HL-60/S4 treated with phorbol 12-myristate 13-acetate at 8.2 ng/mL for 4 days and 3 days (cell line): ENCODE measurements around the gene IRAK1.

Experiments
- in situ Hi-C: fragments of 300-500 bp; cut with MboI; formaldehyde crosslinking; loops from 2 replicates; pipeline ENCODE4 v1.15.0; 2022; ENCODE audit warnings: low sequenced_read_pairs

IRAK1 gene

GRCh38 chrX:154020536-154021115 is 924 bp upstream of the IRAK1 start:
- in situ Hi-C loops: no loop called here

GRCh38 chrX:154019061-154019621 is 561 bp downstream of the IRAK1 start:
- in situ Hi-C loops: no loop called here

- in situ Hi-C loops: no loop called here
Measured at GRCh38 chrX:154018518-154019060, 1.1 kb downstream of the IRAK1 start.

- in situ Hi-C loops: no loop called here
Measured at GRCh38 chrX:154017766-154018517, 1.8 kb downstream of the IRAK1 start.

GRCh38 chrX:154016366-154017076 is 3.2 kb downstream of the IRAK1 start:
- in situ Hi-C loops: no loop called here

- in situ Hi-C loops: no loop called here
Measured at GRCh38 chrX:154015581-154016264, 4.0 kb downstream of the IRAK1 start.

GRCh38 chrX:154014429-154015380 is 5.0 kb downstream of the IRAK1 start:
- in situ Hi-C loops: no loop called here

- in situ Hi-C loops: no loop called here
Measured at GRCh38 chrX:154013614-154014360, 5.9 kb downstream of the IRAK1 start.

- in situ Hi-C loops: no loop called here
Measured at GRCh38 chrX:154013001-154013421, 6.7 kb downstream of the IRAK1 start.

GRCh38 chrX:154012336-154012991 is 7.2 kb downstream of the IRAK1 start:
- in situ Hi-C loops: no loop called here

- in situ Hi-C loops: no loop called here
Measured at GRCh38 chrX:154011376-154012335, 8.0 kb downstream of the IRAK1 start.

- in situ Hi-C loops: no loop called here
Measured at GRCh38 chrX:154010330-154011087, 9.2 kb downstream of the IRAK1 start.

GRCh38 chrX:154008521-154008920 is 11.2 kb downstream of the IRAK1 start:
- in situ Hi-C loops: no loop called here

- in situ Hi-C loops: no loop called here
Measured at GRCh38 chrX:154006947-154007346, 12.8 kb downstream of the IRAK1 start.

- in situ Hi-C loops: no loop called here
Measured at GRCh38 chrX:154004315-154004714, 15.4 kb downstream of the IRAK1 start.

GRCh38 chrX:154002215-154002719 is 17.4 kb downstream of the IRAK1 start:
- in situ Hi-C loops: no loop called here
